Measurements from ENCODE around the gene CELA1.
"Not testable (repeated sequence)": the region's sequence is repeated elsewhere in the genome, so short reads cannot be mapped to it uniquely, and the experiment has no call there.

Gene CELA1

GRCh38 chr12:51311389-51311788, 35.1 kb downstream of the CELA1 start:
- POLR2A ChIA-PET = no interaction called here
- no peak for TF ChIP-seq ZNF384 (IDR thresholded peaks at IDR 0.05)
- CTCF ChIA-PET = no interaction called here
- no peak for DNase-seq (ENCODE audit: extremely low spot score)

- DNase-seq (ENCODE audit: extremely low spot score) = no peak
- CTCF ChIA-PET = interaction anchor here (0.6 to 0.7 kb wide), 2 partner anchors 663 to 763 kb away, joined by 4 to 7 read pairs; no protein-coding TSS in a partner anchor
- no peak for TF ChIP-seq BHLHE40 (IDR thresholded peaks at IDR 0.05; ENCODE audit: borderline replicate concordance)
- no peak for TF ChIP-seq FOXA1 (IDR thresholded peaks at IDR 0.05)
- TF ChIP-seq L3MBTL2 (conservative IDR thresholded peaks at IDR 0.05) = no peak
- TF ChIP-seq NFRKB (IDR thresholded peaks at IDR 0.05) = no peak
- TF ChIP-seq LEF1 (IDR thresholded peaks at IDR 0.05; ENCODE audit: borderline replicate concordance) = no peak
- TF ChIP-seq CTBP1 (IDR thresholded peaks at IDR 0.05; ENCODE audit: borderline replicate concordance) = no peak
- TF ChIP-seq ZNF384 (IDR thresholded peaks at IDR 0.05) = no peak
- TF ChIP-seq PKNOX1 (IDR thresholded peaks at IDR 0.05) = no peak
- no peak for TF ChIP-seq FOXM1 (IDR thresholded peaks at IDR 0.05; ENCODE audit: borderline replicate concordance)
- no peak for TF ChIP-seq TARDBP (IDR thresholded peaks at IDR 0.05)
- TF ChIP-seq SP1 (IDR thresholded peaks at IDR 0.05) = no peak
- no peak for TF ChIP-seq ELF4 (IDR thresholded peaks at IDR 0.05)
- no peak for TF ChIP-seq FOXK2 (IDR thresholded peaks at IDR 0.05)
- TF ChIP-seq SUZ12 (IDR thresholded peaks at IDR 0.05) = no peak
- POLR2A ChIA-PET = no interaction called here
These were observed 38.6 kb downstream of the CELA1 start for GRCh38 chr12:51307655-51308593.

GRCh38 chr12:51306507-51306906, 40.0 kb downstream of the CELA1 start:
- POLR2A ChIA-PET = no interaction called here

GRCh38 chr12:51300768-51301167, 45.7 kb downstream of the CELA1 start:
- POLR2A ChIA-PET; DNase-seq (ENCODE audit: extremely low spot score): not testable (repeated sequence)
- CTCF ChIA-PET = interaction anchor here (1.1 kb wide), 1 partner anchor 40 kb away, joined by 3 read pairs; no protein-coding TSS in a partner anchor

More at GRCh38 chr12:51306507-51306906, 40.0 kb downstream of the CELA1 start:
- CTCF ChIA-PET = no interaction called here
- TF ChIP-seq TARDBP (IDR thresholded peaks at IDR 0.05) (no peak), PKNOX1 (IDR thresholded peaks at IDR 0.05) (no peak), ZNF384 (IDR thresholded peaks at IDR 0.05) (no peak), BHLHE40 (IDR thresholded peaks at IDR 0.05; ENCODE audit: borderline replicate concordance) (no peak), L3MBTL2 (conservative IDR thresholded peaks at IDR 0.05) (no peak), SP1 (IDR thresholded peaks at IDR 0.05) (no peak), CTBP1 (IDR thresholded peaks at IDR 0.05; ENCODE audit: borderline replicate concordance) (no peak), FOXM1 (IDR thresholded peaks at IDR 0.05; ENCODE audit: borderline replicate concordance) (no peak), ARNT (IDR thresholded peaks at IDR 0.05) (no peak), HDGF (IDR thresholded peaks at IDR 0.05; ENCODE audit: borderline replicate concordance) (no peak), SUZ12 (IDR thresholded peaks at IDR 0.05) (no peak), FOXA1 (IDR thresholded peaks at IDR 0.05) (no peak), NFRKB (IDR thresholded peaks at IDR 0.05) (no peak), FOXK2 (IDR thresholded peaks at IDR 0.05) (no peak), LEF1 (IDR thresholded peaks at IDR 0.05; ENCODE audit: borderline replicate concordance) (no peak), ELF4 (IDR thresholded peaks at IDR 0.05) (no peak)
- DNase-seq (ENCODE audit: extremely low spot score) = no peak

GRCh38 chr12:51295651-51296050, 50.8 kb downstream of the CELA1 start:
- ChIA-PET CTCF (interaction anchor here (0.6 kb wide), 1 partner anchor 268 kb away, joined by 3 read pairs; no protein-coding TSS in a partner anchor), POLR2A (no interaction called here)
- no peak for DNase-seq (ENCODE audit: extremely low spot score)
- TF ChIP-seq FOXM1 (IDR thresholded peaks at IDR 0.05; ENCODE audit: borderline replicate concordance) = no peak
- no peak for TF ChIP-seq LEF1 (IDR thresholded peaks at IDR 0.05; ENCODE audit: borderline replicate concordance)
- TF ChIP-seq CTBP1 (IDR thresholded peaks at IDR 0.05; ENCODE audit: borderline replicate concordance) = no peak
- TF ChIP-seq ELF4 (IDR thresholded peaks at IDR 0.05) = no peak
- no peak for TF ChIP-seq NFRKB (IDR thresholded peaks at IDR 0.05)
- TF ChIP-seq ZNF384 (IDR thresholded peaks at IDR 0.05) = no peak
- no peak for TF ChIP-seq HDGF (IDR thresholded peaks at IDR 0.05; ENCODE audit: borderline replicate concordance)
- no peak for TF ChIP-seq TARDBP (IDR thresholded peaks at IDR 0.05)
- TF ChIP-seq FOXA1 (IDR thresholded peaks at IDR 0.05) = no peak
- TF ChIP-seq PKNOX1 (IDR thresholded peaks at IDR 0.05) = no peak
- TF ChIP-seq BHLHE40 (IDR thresholded peaks at IDR 0.05; ENCODE audit: borderline replicate concordance) = no peak
- no peak for TF ChIP-seq SUZ12 (IDR thresholded peaks at IDR 0.05)
- TF ChIP-seq SP1 (IDR thresholded peaks at IDR 0.05) = no peak
- no peak for TF ChIP-seq ARNT (IDR thresholded peaks at IDR 0.05)
- TF ChIP-seq L3MBTL2 (conservative IDR thresholded peaks at IDR 0.05) = no peak
- no peak for TF ChIP-seq FOXK2 (IDR thresholded peaks at IDR 0.05)

- POLR2A ChIA-PET; DNase-seq (ENCODE audit: extremely low spot score); CTCF ChIA-PET: not testable (repeated sequence)
These were observed 52.4 kb downstream of the CELA1 start for GRCh38 chr12:51294097-51294496.

All from HEK293T (cell line).